Mammary microvascular endothelial cell (primary cell): ENCODE results near the gene ARHGAP35. TPM values are rescaled to one million over a fixed set of nuclear protein-coding genes. Genes with fewer than 3 reads are reported as not detected.

Experiments used
- total RNA-seq: library from RNA; depleted of rRNA; stranded (reverse); fragments of >200 nt; gene quantifications from 2 replicates; pipeline ENCODE4 v1.2.3, GENCODE V29; 2015

The ARHGAP35 gene
- total RNA-seq: 19.3 and 22.4 TPM in 2 replicates

DNA sequence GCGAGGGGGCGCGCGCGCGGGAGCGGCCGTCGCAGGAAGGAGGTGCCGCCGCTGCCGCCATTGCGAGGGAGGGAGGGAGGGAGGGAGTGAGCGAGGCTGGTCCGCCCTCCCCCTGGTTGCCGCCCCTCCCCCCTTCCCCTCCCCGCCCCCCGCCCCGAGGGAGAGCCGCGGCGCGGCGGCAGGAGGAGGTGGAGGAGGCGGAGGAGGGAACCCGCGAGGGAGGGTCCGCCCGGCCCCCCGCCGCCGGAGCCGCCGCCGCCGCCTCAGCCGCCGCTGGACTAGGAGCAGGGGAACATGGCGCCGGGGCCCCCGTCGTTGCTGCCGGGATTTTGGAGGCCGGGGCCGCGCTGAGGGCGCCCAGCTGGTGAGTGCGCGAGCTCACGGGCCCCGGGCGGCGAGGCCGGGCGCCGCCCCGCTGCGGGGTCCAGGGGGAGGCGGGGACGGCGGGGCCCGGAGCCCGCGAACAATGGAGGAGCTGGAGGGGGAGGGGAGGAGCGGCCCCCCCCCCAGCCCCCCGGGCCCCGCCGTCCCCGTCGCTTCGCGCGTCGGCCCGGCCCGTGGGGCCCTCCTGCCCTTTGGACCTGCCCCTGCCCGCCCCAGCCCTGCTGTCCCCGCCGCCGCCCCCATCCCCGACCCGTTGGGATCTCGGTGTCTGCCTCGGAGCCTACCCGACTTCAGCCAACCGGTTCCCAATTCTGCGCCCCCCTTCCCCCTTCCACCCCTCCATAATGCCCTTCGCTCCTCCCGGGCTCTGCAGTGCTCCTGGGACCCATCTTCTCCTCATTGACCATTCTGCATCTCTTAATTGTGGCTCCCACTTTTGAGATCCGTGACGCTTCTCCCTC, at the start of gene ARHGAP35:
ARHGAP35 (plus strand) TSS at position 152 of the 845 bp plus-strand sequence. CDS start 57,679 bp downstream, outside the sequence.

DNA sequence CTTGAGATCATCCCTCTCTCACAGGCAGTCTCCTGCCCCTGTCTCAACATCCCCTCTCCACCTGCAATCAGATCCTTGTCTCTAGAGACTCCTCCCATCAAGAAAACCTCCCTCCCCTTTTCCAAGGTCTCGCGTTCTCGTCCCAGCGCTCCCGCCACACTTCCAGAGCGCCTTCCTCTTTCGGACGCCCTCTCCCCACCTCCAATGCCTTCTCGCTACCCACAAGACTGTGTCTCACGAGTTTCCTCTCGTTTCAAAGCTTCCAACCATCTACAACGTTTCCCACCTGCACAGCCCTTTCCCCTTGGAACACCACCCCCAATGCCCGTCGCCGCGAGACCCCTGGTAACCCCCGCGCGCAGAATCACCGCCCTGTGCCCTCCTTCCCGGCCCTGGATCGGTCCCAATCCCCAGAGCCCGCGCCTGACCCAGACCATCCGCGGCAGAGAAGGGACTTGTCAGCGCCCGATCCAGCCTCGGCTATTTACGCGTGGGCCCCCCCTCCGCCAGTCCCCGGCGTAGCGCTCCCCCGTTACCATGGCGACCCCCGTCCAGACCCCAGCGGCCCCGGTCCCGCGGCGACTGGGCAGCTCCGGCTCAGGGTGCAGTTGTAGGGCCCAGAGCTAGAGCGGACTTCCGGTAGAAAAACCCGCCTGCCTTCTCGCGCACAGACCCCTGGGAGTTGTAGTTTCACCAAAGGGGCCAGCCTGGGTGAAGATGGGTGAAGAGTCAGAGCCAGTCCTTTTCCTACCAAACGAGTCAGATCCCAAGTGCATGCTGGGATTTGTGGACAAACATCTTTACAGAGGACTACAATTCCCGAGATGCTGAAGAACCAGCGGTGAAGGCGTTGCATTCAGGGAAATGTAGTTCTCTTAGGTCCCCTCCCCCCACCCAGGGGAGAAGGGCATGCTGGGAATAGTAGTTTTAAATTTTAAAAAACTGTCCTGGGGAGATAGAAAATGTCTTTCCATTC, 10.3 kb upstream of the ARHGAP35 start, which contains the start of gene AP2S1:
AP2S1 (minus strand) TSS at position 619 of the 976 bp plus-strand sequence; CDS start at position 539, 80 bp downstream.

Other genes starting within 250 kb of the ARHGAP35 start
- 0.67 and 2.7 TPM in 2 replicates for gene PTGIR, start 235.9 kb upstream of the ARHGAP35 start, total RNA-seq
- not detected in 2 replicates for gene GNG8, start 224.8 kb upstream of the ARHGAP35 start, total RNA-seq
- gene DACT3, start 199.8 kb upstream of the ARHGAP35 start, total RNA-seq: 0.20 and 0.33 TPM in 2 replicates
- gene PRKD2, start 143.9 kb upstream of the ARHGAP35 start, total RNA-seq: 48.8 and 53.1 TPM in 2 replicates
- gene FKRP, start 114.9 kb upstream of the ARHGAP35 start, total RNA-seq: 23.0 and 24.8 TPM in 2 replicates
- 68.0 and 78.3 TPM in 2 replicates for gene STRN4, start 114.5 kb upstream of the ARHGAP35 start, total RNA-seq
- gene SLC1A5, start 72.4 kb upstream of the ARHGAP35 start, total RNA-seq: 98.3 and 101 TPM in 2 replicates
- 277 and 285 TPM in 2 replicates for gene AP2S1, start 10.2 kb upstream of the ARHGAP35 start, total RNA-seq
- gene NPAS1, start 158.8 kb downstream of the ARHGAP35 start, total RNA-seq: not detected in 2 replicates
- gene TMEM160, start 187.6 kb downstream of the ARHGAP35 start, total RNA-seq: 56.9 and 67.6 TPM in 2 replicates